8988T (cell line): ENCODE measurements around the gene SPCS3.

Source experiments
- DNase-seq: peaks from one replicate; pipeline ENCODE4 v3.0.0; 2011

SPCS3 gene

DNA sequence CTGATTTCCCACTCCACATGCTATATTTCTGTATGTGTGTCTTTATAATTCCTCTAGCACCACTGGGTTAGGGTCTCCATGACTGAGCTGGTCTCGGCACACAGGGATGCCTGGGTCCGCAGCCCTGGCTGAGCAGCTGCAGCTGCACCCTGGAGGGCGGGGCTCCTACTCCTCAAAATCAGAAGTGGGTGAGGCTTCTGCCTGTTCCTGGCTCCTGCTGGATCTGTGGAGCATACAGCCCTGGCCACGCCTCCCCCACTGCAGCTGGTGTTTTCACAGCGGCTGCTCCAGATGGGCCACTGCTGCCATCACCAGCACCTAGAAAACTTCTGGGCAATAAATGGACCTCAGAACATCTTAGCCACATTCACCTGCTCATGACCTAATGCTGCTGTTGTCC is 30.9 kb downstream of the SPCS3 start:
- no peak for DNase-seq

DNA sequence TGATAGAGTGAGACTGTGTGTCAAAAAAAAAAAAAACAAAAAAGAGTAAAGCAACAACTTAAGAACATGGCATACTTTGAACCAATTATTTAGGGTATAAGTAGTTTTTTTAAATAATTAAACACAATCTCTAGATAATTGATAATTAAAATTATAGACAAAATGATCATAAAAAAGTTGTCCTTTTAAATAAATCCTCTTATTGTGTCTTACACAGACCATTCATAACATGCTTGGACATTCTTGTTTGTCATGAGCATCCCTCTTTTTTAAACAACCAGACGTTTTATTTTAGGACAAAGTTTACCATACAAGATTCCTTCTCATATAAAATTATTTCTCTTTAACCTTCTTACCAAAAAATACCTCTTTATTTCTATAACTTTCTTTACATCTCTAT is 35.1 kb downstream of the SPCS3 start:
- no peak for DNase-seq

DNA sequence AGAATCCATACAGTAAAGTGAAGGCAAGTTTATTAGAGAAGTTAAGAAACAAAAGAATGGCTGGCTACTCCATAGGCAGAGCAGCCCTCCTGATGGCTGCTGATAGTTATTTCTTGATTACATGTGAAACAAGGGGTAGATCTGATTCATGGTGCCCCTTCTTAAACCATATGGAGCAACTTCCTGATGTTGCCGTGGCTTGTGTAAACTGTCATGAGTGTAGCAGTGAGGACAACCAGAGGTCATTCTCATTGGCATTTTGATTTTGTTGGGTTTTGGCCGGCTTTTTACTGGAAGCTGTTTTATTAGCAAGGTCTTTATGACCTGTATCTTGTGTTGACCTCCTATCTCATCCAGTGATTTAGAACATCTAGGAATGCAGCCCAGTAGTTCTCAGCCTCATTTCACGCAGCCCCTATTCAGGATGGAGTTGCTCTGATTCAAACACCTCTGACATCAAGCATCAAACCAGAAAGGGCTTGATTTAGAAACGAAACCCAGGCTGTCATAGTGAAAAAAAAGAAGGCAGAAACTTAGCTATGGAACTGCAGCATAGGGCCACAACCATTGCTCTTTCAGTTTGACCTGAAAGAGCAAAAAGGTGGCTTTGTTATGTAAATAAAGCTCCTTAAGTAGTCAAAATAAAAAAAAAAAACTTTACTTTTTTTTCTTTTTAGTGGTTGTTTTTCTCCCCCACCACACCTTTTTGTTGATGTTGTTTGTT is 37.8 kb downstream of the SPCS3 start:
- DNase-seq: no peak

DNA sequence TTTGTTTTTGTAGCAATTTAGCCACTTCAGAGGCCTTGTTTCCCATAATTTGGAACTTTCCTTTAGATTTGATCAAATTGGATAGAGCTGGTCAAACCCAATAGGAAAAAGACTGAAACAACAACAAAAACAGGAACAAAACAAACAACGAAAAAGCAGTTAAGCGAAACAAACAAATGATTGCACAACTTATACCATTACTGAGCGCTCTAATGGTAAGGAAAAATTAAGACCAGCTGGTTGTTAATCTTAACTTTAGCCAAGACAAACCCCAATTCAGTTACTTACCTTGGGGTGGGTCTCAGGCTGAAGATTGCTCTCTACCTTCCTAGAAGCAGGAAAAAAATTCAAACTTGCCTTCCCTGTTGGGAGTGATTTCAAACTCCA is 38.3 kb downstream of the SPCS3 start:
- no peak for DNase-seq

DNA sequence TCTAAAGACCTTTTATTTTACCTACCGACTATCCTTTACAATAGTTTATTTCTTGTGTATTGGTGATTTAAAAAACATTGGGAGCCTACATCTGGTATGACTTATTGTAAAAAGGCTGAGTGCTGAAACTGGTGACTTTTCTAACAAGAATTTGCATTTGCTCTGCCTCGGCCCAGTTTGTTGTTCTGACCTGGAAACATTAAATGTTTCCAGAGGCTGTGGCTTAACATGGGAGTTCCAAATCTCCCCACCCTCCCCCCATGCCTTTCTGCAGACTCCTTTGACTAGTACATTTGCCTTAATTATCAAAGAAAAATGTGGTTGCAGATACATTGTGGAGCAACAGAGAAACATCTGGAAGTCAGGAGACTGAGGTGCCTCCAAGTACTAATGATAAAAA is 39.8 kb downstream of the SPCS3 start:
- no peak for DNase-seq

DNA sequence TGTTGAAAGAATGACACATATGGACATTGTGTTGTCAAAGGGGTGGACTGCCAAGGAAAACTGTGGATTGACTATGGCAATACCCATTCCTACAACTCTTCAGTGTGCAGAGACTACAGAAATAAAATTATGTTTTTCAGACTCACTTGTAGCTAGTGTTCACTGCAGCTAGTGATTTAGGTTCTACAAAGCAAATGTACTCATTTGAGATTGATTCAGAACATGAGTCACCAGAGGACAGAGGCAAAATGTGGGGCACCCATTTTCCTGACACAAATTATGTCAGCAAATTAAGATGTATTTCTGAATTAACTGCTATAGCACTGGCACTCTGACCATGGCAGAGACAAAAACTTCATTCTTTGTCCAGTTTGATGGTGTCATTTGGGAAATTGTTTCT is 40.7 kb downstream of the SPCS3 start:
- DNase-seq: no peak

DNA sequence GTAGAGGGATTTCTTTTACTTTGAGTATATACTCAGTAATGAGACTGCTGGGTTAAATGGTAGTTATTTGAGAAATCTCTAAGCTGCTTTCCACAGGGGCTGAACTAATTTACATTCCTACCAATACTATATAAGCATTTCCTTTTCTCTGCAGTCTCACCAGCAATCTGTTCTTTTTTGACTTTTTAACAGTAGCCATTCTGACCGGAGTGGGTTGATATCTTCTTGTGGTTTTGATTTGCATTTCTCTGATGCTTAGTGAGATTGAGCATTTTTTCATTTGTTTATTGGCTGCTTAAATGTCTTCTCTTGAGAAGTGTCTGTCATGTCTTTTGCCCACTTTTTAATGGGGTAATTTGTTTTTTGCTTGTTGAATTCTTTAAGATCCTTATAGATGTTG is 43.3 kb downstream of the SPCS3 start:
- no peak for DNase-seq

DNA sequence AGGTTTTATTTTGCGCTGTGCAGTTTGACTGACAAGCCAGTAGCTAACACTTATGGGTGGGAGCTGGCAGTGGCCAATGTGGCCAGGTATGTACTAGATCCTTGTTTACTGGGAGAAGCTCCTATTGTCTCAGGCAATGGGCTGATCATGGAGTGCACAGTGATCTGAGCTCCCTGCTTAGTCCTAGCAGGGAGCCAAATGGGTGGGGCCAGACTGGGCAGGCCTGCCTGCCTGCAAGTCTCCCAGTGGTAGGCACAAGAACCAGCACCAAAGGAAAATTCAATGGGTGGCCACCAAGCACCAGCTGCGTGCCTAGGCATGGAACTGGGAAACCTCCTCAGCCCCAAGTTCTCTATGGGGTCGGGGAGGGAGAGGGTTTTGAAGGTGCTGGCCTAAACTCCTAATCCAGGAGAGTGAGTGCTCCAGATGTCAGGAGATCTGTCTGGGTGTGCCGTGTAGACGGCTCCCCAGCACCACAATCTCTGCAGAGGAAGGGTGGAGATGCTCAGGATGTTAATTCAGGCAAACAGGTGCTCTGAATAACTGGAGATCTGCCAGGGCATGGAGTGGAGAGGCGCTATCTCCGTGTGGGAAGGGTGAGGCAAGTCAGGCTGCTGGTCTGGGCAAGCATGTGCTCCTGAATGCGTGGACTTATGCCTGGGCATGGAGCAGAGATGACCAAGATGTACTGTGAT is 48.2 kb downstream of the SPCS3 start:
- DNase-seq: no peak

DNA sequence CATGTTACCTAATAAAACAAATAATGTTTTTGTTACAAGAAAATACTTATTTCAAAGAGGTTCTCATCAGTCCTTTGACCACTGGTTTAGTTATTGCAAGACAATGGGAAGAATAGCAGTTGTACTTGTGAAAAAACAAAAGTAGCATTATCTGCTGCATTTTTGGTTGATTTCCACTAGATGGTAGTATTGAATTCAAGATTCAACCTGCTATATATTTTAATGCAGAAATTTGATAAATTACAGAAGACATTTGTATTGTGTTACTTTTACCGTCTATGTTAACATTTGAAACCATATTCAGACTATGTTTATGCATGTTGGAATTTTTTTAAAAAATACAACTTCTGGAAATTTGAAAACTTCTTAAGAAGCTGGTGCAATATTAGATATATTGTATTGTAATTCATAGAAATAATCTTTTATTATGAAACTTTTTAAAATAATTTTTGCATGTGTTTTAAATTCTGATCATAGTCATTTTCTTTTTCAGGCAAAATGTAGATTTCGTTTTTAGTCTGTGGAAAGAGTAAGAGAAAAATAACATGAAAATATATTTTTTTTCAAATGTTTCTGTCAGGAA is 56.4 kb downstream of the SPCS3 start:
- no peak for DNase-seq

DNA sequence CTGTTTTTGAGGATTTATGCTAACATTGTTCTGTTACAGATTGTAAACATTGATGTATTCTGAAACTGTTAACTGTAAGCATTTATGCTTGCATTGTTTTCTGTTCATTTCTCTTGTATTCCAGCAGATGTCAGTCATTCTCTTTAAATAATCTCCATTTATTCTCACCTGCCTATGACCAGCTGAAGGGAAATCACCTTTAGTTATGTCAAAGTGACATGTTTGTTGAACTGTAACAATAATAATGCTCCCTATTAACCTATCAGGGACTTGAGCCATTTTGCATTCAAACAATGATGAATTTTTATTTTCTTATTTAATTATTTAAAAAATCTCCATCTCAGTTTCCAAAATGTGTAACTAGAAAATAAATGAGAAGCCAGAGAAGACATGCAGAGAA is 58.0 kb downstream of the SPCS3 start:
- DNase-seq: no peak

DNA sequence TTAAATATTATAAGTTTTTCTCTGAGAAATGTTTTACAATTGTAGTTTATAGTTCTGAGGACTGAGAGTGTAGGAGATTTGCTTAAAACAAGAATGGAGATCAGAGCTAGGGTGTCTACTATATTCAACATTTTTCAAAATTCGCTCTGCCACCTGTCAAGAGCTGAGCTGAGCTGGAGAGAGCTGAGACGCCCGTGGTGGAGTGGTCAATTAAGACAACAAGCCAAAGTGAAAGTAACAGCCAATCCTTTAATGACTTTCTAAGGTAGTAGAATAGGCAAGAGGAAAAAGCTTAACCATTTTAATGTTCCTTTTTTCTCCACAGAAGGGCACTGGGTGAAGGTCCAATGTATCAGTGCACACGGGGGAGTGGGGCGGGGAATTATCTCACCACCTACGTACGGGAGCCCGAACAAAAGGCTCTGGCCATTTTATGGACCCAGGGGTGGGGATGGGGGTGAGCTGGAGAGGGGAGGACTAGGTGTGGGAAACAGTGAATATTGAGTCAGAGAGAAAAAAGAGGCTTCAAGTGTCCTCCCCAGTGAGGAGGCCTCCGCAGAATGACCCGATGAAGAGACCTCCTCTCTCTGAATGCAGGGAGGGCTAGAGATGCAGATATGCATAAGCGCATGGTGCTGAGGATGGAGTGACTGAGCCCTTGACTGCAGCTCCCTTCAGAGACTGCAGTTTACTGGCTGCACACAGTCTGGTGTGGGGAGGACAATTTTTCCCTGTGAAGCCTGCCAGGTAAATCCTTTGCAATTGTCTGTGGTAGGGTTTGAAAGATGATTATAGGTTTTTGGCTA is 60.8 kb downstream of the SPCS3 start:
- DNase-seq: no peak
